HG03457 (cell line): ENCODE results near the gene PARD3.
A peak's percentile ranks its signal among the peaks of the same experiment; 100 is the strongest.
"Not testable (repeated sequence)": the region's sequence is repeated elsewhere in the genome, so short reads cannot be mapped to it uniquely, and the experiment has no call there.

Experiments used
- ATAC-seq: cut with Tn5 transposase; IDR thresholded peaks from one replicate; pipeline ENCODE4 v1.9.1; 2021; ENCODE audit warnings: moderate number of reproducible peaks; ENCODE audit not compliant: unreplicated experiment

Gene PARD3

DNA sequence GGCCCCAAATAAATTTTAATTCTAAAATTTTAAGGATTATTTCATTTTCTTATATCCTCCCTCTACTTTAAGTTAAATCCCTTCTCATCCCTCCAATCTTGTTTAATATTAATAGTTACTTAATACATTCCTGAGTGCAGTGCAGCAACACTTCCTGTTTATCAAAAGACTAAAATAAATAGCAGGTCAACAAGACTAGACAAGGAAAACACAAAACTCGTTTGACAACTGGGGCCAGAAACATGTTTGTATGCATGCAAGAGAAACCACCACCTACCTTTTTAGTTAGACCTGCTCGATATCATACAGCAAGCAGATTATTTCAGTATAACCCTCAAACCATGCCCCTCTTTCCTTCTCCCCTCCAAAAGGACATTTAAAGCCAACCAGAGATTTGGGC lies 95.8 kb downstream of the PARD3 start:
- ATAC-seq: no peak

DNA sequence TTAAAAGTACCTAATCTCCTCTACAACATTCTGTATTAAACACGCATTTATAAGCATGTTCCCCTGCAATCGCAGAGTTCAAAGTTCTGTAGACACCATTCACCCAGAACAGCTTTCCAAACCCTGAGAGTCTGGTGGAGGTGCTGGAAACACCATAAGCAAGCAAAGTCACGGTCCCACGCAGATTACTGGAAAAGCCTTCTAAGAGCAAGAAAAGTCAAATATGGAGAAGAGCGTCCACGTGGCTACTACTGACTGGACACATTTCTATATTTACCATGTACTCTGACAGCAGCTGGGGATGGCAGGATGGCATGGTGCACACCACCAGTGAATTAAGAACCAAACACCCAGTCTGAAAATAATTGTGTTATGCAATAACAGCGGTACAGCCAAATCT lies 97.7 kb downstream of the PARD3 start:
- no peak for ATAC-seq

GRCh38 chr10:34716958-34717357 lies 98.1 kb downstream of the PARD3 start:
- peak; percentile 64 for ATAC-seq

GRCh38 chr10:34716234-34716633 lies 98.9 kb downstream of the PARD3 start:
- ATAC-seq: no peak

- ATAC-seq: no peak
These were observed 99.4 kb downstream of the PARD3 start for GRCh38 chr10:34715511-34716187.

DNA sequence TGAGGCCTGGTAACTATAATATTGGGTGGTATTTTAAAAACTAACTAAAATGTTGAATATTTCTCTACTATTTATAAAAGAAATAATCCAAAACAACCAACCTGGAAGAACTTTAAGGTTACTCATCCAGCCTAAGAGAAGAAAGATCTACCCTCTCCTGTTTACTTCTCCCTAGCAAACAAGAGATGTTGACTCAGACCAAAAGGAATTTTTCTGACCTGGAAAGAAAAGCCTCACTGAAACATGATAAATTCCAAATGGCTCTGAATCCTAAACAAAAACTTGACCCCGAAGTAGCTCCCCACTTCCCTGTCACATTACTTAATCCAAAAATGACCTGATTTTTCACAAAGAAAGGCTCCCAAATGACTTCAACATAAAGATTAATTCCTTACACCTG lies 101.2 kb downstream of the PARD3 start:
- ATAC-seq: no peak

- ATAC-seq: no peak
These were observed 103.6 kb downstream of the PARD3 start for GRCh38 chr10:34711500-34711899.

DNA sequence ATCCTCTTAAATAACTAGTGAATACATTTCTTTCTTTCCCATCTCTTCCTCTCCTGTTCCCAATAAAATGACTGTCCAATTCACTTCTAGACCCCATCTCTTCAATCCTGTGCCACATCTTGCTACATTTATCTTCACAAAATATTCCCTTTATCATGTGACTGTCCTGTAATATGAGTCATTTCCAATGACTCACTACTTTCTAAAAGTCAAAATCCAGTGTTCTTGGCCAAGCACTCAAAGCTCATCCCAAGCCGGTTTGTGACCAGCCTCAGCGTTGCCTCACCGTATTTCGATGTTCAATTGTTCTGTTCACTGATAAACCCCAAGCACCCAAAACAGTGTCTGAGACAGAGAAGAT lies 104.7 kb downstream of the PARD3 start:
- ATAC-seq: no peak

DNA sequence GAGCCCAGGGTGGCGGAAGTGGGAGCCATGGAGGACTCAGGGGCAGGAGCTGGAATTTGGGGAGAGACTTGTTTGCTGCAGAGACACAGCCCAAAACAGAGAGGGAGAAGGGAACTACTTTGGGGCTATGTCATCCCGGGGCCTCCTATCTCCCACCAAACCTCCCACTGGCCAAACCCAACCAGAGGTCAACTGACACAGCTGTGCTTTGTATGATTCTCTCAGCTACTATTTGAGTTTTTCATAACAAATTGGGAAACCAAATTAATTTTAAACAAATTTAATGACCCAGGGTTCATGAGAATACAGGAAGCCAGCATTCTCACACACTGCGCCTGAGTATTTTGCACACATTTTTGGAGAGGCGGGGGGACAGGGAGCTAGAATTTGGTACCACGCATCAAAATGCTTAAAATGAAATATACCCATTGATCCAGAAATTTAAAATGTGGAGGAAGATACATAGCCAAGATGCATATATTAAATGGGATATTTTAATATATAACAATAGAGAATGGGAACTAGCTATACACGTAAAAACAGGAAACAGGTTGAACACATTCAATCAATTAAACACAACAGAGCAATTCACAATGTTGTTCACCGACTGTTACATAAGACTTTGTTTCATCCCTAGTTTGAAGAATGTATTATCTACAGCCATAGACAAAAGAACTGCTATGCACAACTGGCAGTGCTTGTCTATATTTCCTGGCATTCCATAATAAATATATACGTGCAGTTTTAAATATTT lies 105.3 kb downstream of the PARD3 start:
- no peak for ATAC-seq

- ATAC-seq: no peak
These were observed 107.4 kb downstream of the PARD3 start for GRCh38 chr10:34707656-34708055.

DNA sequence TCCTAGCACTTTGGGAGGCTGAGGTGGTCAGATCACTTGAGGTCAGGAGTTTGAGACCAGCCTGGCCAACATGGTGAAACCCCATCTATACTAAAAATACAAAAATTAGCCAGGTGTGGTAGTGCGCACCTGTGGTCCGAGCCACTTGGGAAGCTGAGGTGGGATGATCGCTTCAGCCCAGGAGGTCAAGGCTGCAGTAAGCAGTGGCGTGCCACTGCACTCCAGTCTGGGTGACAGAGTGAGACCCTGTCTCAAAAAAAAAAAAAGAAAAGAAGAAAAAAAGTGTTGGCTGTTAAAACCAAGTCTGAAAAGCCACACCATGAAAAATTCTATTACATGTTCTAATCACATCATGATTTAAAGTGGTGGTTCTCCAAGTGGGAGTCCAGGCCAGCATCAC lies 108.1 kb downstream of the PARD3 start:
- ATAC-seq: not testable (repeated sequence)

DNA sequence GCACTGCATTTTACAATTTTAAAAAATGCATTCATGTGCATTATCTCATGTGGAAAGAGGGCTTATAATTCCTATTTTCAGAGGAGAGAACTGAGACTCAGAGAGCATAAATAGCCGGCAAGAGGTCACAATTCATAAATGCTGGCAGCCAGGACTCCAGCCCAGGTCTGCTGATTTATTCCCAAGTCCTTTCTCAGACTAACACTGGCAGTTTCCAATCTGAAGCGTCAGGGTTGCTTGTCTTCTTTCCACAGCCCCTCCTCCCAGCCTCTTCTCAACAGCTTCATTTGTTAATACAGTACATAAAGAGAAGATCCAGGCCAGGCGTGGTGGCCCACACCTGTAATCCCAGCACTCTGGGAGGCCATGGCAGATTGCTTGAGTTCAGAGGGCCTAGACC lies 108.9 kb downstream of the PARD3 start:
- ATAC-seq: no peak

DNA sequence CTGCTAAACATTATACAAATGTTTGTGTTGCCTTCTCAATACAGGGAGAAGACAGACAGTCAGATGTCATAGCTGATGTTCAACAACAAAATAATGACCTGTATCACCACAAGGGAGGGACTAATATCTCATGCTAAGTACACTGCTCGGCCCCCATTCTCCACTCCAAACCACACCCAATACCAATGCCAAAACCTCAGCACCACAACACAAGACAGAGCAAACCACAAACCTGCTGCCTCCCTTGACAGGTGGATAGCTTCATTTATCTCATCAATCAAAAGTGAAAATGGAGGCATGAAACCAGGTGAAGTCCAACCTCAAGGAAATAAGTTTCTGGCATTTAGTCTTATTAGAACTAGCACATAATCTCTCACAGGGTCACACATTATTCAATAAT lies 109.5 kb downstream of the PARD3 start:
- peak; percentile 58 for ATAC-seq

GRCh38 chr10:34704526-34705184 lies 110.4 kb downstream of the PARD3 start:
- ATAC-seq: no peak

DNA sequence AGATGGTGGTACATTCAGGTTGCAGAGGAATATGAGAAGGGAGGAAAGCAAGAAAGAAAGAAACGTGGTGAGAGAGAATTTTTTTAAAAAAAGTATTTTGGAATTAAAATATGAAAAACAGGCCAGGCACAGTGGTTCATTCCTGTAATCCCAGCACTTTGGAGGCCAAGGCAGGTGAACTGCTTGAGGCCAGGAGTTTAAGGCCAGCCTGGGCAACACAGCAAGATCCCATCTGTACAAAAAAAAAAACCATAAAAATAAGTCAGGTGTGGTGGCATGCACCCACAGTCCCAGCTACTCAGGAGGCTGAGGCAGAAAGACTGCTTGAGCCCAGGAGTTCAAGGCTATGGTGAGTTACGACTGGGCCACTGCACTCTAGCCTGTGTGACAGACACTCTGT lies 112.1 kb downstream of the PARD3 start:
- no peak for ATAC-seq

DNA sequence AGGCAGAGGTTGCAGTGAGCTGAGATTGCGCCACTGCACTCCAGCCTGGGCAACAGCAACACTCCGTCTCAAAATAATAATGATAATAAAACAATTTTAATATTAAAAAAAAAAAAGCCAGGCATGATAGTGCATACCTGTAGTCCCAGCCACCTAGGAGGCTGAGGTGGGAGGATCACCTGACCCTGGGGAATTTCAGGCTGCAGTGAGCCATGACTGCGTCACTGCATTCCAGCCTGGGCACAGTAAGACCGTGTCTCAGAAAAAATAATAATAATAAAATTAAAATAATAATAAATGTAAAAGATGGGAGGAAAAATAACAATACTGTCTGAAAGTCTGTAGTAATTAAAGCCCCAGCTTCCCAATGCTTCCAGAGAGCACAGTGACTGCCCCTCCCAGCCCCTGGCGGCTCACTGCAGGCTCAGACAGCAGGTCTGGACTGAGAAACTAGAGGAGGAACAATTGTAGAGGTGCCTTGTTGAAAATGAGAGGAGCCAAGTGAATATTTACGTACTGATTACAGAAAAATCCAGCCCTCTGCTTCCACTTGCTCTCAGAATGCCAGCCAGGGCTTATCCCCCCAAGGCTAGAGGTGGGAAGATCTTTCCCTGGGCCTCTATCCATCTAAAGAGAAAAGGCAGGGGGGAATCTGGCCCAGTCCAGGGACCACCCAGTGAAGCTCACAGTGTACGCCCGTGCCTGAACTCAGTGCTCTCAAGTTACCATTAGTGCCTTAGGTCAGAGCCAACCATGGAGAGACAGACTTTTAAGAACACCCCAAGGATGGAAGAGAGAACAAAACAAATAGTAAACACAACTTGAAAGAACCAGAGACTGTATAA lies 112.8 kb downstream of the PARD3 start:
- no peak for ATAC-seq

DNA sequence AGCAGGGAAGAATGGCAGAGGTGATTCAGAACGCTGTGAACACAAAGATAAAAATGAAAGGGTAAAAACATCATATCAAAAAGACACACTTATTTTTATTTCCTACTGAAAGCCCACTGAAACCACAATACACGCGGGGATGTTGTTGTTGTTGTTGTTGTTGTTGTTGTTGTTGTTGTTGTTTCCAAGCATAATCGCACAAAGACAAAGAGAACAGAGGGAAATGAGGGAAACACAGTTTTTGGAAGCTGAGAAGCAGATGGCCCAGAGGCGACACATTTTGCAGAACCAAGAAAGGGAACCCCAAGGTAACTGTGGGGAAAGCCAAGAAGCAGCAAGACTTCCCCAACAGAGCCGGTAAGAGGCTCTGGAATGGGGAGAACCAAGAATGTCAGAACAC lies 113.9 kb downstream of the PARD3 start:
- ATAC-seq: no peak

DNA sequence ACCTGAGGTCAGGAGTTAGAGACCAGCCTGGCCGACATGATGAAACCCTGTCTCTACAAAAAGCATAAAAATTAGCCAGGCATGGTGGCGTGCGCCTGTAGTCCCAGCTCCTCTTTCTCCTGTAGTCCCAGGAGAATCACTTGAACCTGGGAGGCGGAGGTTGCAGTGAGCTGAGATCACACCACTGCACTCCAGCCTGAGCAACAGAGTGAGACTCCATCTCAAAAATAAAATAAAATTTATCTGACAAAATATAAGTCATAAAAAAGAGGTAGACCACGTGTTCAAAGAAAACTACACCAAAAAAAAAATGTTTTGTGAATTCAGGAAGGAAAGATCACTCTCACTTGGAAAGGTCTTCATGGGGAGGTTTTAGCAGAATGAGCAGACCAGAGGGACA lies 114.3 kb downstream of the PARD3 start:
- not testable (repeated sequence) for ATAC-seq

DNA sequence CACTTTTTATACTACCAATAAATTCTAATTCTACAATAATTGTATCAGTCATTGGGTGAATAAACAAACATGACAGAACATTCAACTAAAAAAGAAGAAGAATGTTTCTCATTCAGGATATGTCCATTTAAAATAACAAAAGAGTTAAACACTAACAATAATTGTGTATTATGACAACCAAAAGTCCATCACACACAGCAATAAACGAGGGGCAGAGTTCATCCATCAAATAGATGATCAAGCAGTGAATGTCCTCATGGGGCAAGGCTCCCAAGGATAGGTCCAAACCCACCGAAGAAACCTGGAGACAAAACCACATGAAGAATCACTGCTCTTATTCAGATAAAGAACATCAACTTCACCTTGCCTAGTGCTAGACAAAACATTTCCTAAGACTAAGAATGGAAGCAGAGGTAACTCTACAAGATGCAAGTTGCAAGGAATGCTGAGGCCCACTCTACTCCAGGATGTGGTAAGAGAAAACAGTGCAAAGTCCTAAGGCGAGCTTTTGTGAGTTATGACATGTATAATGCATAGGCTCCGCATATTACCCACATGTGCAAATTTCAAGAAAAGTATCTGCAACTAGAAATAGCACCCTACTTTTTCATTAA lies 115.1 kb downstream of the PARD3 start:
- ATAC-seq: no peak

GRCh38 chr10:34698979-34699378 lies 116.1 kb downstream of the PARD3 start:
- no peak for ATAC-seq
